Suprapubic skin (tissue), 3 donors: Measurements from ENCODE around the gene MOSPD2.

Experiments
- CTCF ChIP-seq, 2 donors: fragments of 200-600 bp in 1 of 2; fragments of 450-650 bp in 1 of 2; sonication (generic) in 1 of 2; IDR thresholded peaks; one replicate each; pipeline ENCODE4 v1.5.1; 2016 to 2019; ENCODE audit warnings: antibody characterized with exemption in 2 of 2, mild to moderate bottlenecking in 1 of 2, moderate library complexity in 1 of 2
- POLR2AphosphoS5 ChIP-seq, 3 donors: sonication (generic); formaldehyde crosslinking; IDR thresholded peaks; one replicate each; pipeline ENCODE4 v1.6.1; 2017; ENCODE audit warnings: antibody characterized with exemption in 3 of 3

DNA sequence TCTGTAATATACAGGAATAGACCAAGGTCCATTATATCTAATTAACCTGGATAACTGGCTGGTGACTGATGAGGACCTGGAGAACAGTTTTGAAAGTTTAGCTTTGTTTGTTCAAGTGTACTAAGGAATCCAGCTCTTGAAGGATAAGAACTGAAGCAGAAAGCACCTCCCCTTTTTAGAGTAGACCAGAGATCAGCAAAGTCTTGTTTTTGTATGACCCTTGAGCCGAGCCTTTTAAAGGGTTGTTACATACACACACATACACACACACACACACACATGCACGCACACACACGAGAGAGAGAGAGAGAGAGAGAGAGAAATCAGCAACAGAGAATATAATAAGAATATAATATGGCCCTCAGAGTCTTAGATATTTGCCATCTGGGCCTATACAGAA is 13.0 kb downstream of the MOSPD2 start:
- TF ChIP-seq POLR2AphosphoS5 (IDR thresholded peaks at IDR 0.05) (no peak), CTCF (IDR thresholded peaks at IDR 0.05) (no peak)
